ENCODE measurements around the gene RAP1GAP2. TPM values are rescaled to one million over a fixed set of nuclear protein-coding genes. Genes with fewer than 3 reads are reported as not detected.
"Not testable (repeated sequence)": the region's sequence is repeated elsewhere in the genome, so short reads cannot be mapped to it uniquely, and the experiment has no call there.

RAP1GAP2 gene
- total and polyA plus RNA-seq, 2 experiments from 2014 or later = 0.74 to 3.8 TPM

- no peak for TF ChIP-seq EZH2 (IDR thresholded peaks at IDR 0.05; ENCODE audit: insufficient read depth, poor library complexity, severe bottlenecking)
- no peak for TF ChIP-seq EZH2phosphoT487 (IDR thresholded peaks at IDR 0.05; ENCODE audit: insufficient read depth, low read depth)
Observed at GRCh38 chr17:2883544-2884213, 87.4 kb downstream of the RAP1GAP2 start.

GRCh38 chr17:2885733-2886132 lies 89.5 kb downstream of the RAP1GAP2 start:
- H3F3A ChIP-seq (ENCODE audit: insufficient read depth) = no peaks in the 10 kb centered on the region
- no peak overlapping the region for H3K27ac ChIP-seq
- peaks cover 3% of the 10 kb centered on the region; the same call in 1 of the 2 replicates for H3K4me1 ChIP-seq (ENCODE audit: insufficient read depth)
- H3K9me3 ChIP-seq (ENCODE audit: low read depth) = no peaks in the 10 kb centered on the region
- DNase-seq = no peak
- no peak overlapping the region for H2AFZ ChIP-seq
- no peaks in the 10 kb centered on the region for H3K9me2 ChIP-seq (ENCODE audit: insufficient read depth)
- no peaks in the 10 kb centered on the region for H3K27me3 ChIP-seq (replicated peaks; ENCODE audit: insufficient read depth)
- no peak overlapping the region for H3K4me2 ChIP-seq (ENCODE audit: unreplicated experiment)
- no peaks in the 10 kb centered on the region for H4K20me1 ChIP-seq (ENCODE audit: insufficient read depth)
- no peaks in the 10 kb centered on the region for H3K36me3 ChIP-seq (ENCODE audit: low read depth)
- no peak overlapping the region for H3K9ac ChIP-seq
- H3K4me3 ChIP-seq = no peak overlapping the region
- in situ Hi-C loops (cut with MboI) = no loop called here
- TF ChIP-seq EZH2phosphoT487 (IDR thresholded peaks at IDR 0.05; ENCODE audit: insufficient read depth, low read depth) = no peak
- TF ChIP-seq EZH2 (IDR thresholded peaks at IDR 0.05; ENCODE audit: insufficient read depth, poor library complexity, severe bottlenecking) = no peak
- WGBS, 2 experiments (ENCODE audit: low coverage in 1 of 2, low lambda C conversion rate in 2 of 2, missing lambda C conversion rate in 2 of 2) = 88 to 90% methylated on average over 9 of the region's 9 CpGs
- H3K79me2 ChIP-seq (ENCODE audit: insufficient read depth) = no peaks in the 10 kb centered on the region

More at GRCh38 chr17:2883544-2884213, 87.4 kb downstream of the RAP1GAP2 start:
- H2AFZ ChIP-seq = no peak overlapping the region
- no peaks in the 10 kb centered on the region for H3K36me3 ChIP-seq (ENCODE audit: low read depth)
- in situ Hi-C loops (cut with MboI) = no loop called here
- peak; percentile 80 for DNase-seq
- no peak overlapping the region for H3K9ac ChIP-seq
- H3K9me3 ChIP-seq (ENCODE audit: low read depth) = no peaks in the 10 kb centered on the region
- H3K79me2 ChIP-seq (ENCODE audit: insufficient read depth) = no peaks in the 10 kb centered on the region
- no peaks in the 10 kb centered on the region for H3K27me3 ChIP-seq (replicated peaks; ENCODE audit: insufficient read depth)
- no peak overlapping the region for H3K4me3 ChIP-seq
- H3K4me2 ChIP-seq (ENCODE audit: unreplicated experiment) = no peak overlapping the region
- H3K4me1 ChIP-seq (ENCODE audit: insufficient read depth) = peaks cover 3% of the 10 kb centered on the region; the same call in 1 of the 2 replicates
- no peaks in the 10 kb centered on the region for H3K9me2 ChIP-seq (ENCODE audit: insufficient read depth)
- H4K20me1 ChIP-seq (ENCODE audit: insufficient read depth) = no peaks in the 10 kb centered on the region
- WGBS, 2 experiments (ENCODE audit: low coverage in 1 of 2, low lambda C conversion rate in 2 of 2, missing lambda C conversion rate in 2 of 2) = 47 to 53% methylated on average over 10 of the region's 10 CpGs
- H3K27ac ChIP-seq = no peak overlapping the region
- H3F3A ChIP-seq (ENCODE audit: insufficient read depth) = no peaks in the 10 kb centered on the region

- H2AFZ ChIP-seq = no peak overlapping the region
- H3K36me3 ChIP-seq (ENCODE audit: low read depth) = no peaks in the 10 kb centered on the region
- no peak for DNase-seq
- no peak overlapping the region for H3K27ac ChIP-seq
- TF ChIP-seq EZH2 (IDR thresholded peaks at IDR 0.05; ENCODE audit: insufficient read depth, poor library complexity, severe bottlenecking) (no peak), EZH2phosphoT487 (IDR thresholded peaks at IDR 0.05; ENCODE audit: insufficient read depth, low read depth) (no peak)
- WGBS, 2 experiments (ENCODE audit: low coverage in 1 of 2, low lambda C conversion rate in 2 of 2, missing lambda C conversion rate in 2 of 2) = 88 to 95% methylated on average over 9 of the region's 9 CpGs
- H3K9ac ChIP-seq = no peak overlapping the region
- no peaks in the 10 kb centered on the region for H3K79me2 ChIP-seq (ENCODE audit: insufficient read depth)
- no peak overlapping the region for H3K4me2 ChIP-seq (ENCODE audit: unreplicated experiment)
- no peaks in the 10 kb centered on the region for H3K27me3 ChIP-seq (replicated peaks; ENCODE audit: insufficient read depth)
- H4K20me1 ChIP-seq (ENCODE audit: insufficient read depth) = no peaks in the 10 kb centered on the region
- peaks cover 16% of the 10 kb centered on the region for H3F3A ChIP-seq (ENCODE audit: insufficient read depth)
- no peaks in the 10 kb centered on the region for H3K9me2 ChIP-seq (ENCODE audit: insufficient read depth)
- peaks cover 10% of the 10 kb centered on the region for H3K4me1 ChIP-seq (ENCODE audit: insufficient read depth)
- no peaks in the 10 kb centered on the region for H3K9me3 ChIP-seq (ENCODE audit: low read depth)
- in situ Hi-C loops (cut with MboI) = no loop called here
- H3K4me3 ChIP-seq = no peak overlapping the region
Observed at GRCh38 chr17:2888326-2888725, 92.1 kb downstream of the RAP1GAP2 start.

- Histone ChIP-seq H3K4me2 (ENCODE audit: unreplicated experiment) (no peak overlapping the region), H3F3A (ENCODE audit: insufficient read depth) (peaks cover 18% of the 10 kb centered on the region), H3K4me3 (no peak overlapping the region), H2AFZ (no peak overlapping the region), H3K27me3 (replicated peaks; ENCODE audit: insufficient read depth) (no peaks in the 10 kb centered on the region), H3K36me3 (ENCODE audit: low read depth) (no peaks in the 10 kb centered on the region), H3K9me3 (ENCODE audit: low read depth) (no peaks in the 10 kb centered on the region), H3K9ac (no peak overlapping the region), H3K27ac (no peak overlapping the region), H4K20me1 (ENCODE audit: insufficient read depth) (no peaks in the 10 kb centered on the region), H3K79me2 (ENCODE audit: insufficient read depth) (no peaks in the 10 kb centered on the region), H3K9me2 (ENCODE audit: insufficient read depth) (no peaks in the 10 kb centered on the region), H3K4me1 (ENCODE audit: insufficient read depth) (peaks cover 8% of the 10 kb centered on the region)
- DNase-seq = no peak
- 76 to 79% methylated on average over 8 of the region's 8 CpGs for WGBS, 2 experiments (ENCODE audit: low coverage in 1 of 2, low lambda C conversion rate in 2 of 2, missing lambda C conversion rate in 2 of 2)
- TF ChIP-seq EZH2 (IDR thresholded peaks at IDR 0.05; ENCODE audit: insufficient read depth, poor library complexity, severe bottlenecking) (no peak), EZH2phosphoT487 (IDR thresholded peaks at IDR 0.05; ENCODE audit: insufficient read depth, low read depth) (no peak)
- in situ Hi-C loops (cut with MboI) = no loop called here
Observed at GRCh38 chr17:2889256-2889655, 93.0 kb downstream of the RAP1GAP2 start.

GRCh38 chr17:2890778-2891177 lies 94.5 kb downstream of the RAP1GAP2 start:
- H3K4me2 ChIP-seq (ENCODE audit: unreplicated experiment); H3K9me3 ChIP-seq (ENCODE audit: low read depth); H3K27ac ChIP-seq; H3K9ac ChIP-seq; H3K79me2 ChIP-seq (ENCODE audit: insufficient read depth); H3K27me3 ChIP-seq (replicated peaks; ENCODE audit: insufficient read depth); in situ Hi-C loops (cut with MboI); H3K9me2 ChIP-seq (ENCODE audit: insufficient read depth); H3K4me1 ChIP-seq (ENCODE audit: insufficient read depth); DNase-seq; H2AFZ ChIP-seq; H4K20me1 ChIP-seq (ENCODE audit: insufficient read depth); H3K4me3 ChIP-seq; H3K36me3 ChIP-seq (ENCODE audit: low read depth): not testable (repeated sequence)
- 92 to 93% methylated on average over 9 to 10 of the region's 10 CpGs for WGBS, 2 experiments (ENCODE audit: low coverage in 1 of 2, low lambda C conversion rate in 2 of 2, missing lambda C conversion rate in 2 of 2)
- H3F3A ChIP-seq (ENCODE audit: insufficient read depth) = peaks cover 18% of the 10 kb centered on the region
